ENCODE measurements around the gene ALKAL2.

DNA sequence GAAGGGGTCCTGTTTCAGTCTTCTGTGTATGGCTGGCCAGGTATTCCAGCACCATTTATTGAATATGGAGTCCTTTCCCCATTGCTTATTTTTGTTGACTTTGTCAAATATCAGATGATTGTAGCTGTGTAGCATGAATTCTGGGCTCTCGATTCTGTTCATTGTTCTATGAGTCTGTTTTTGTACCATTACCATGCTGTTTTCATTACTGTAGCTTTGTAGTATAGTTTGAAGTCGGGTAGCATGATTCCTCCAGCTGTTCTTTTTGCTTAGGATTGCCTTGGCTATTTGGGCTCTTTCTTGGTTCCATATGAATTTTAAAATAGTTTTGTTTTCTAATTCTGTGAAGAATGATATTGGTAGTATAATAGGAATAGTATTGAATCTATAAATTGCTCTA is 30.0 kb downstream of the ALKAL2 start:
- TF ChIP-seq ZFP30 (CRISPR knock-in tag; IDR thresholded peaks at IDR 0.05; ENCODE audit: borderline replicate concordance) (no peak), ZNF282 (CRISPR knock-in tag; IDR thresholded peaks at IDR 0.05) (no peak), PTBP1 (IDR thresholded peaks at IDR 0.05; ENCODE audit: low read depth, low read length) (no peak), SP2 (IDR thresholded peaks at IDR 0.05; ENCODE audit: extremely low read depth, low read depth, low read length, poor library complexity, severe bottlenecking) (no peak), POLR3A (IDR thresholded peaks at IDR 0.05; ENCODE audit: borderline replicate concordance, extremely low read depth, insufficient read depth, insufficient read length) (no peak), CEBPB (tag; IDR thresholded peaks at IDR 0.05) (no peak)
- TF ChIP-seq, protein P1, sequence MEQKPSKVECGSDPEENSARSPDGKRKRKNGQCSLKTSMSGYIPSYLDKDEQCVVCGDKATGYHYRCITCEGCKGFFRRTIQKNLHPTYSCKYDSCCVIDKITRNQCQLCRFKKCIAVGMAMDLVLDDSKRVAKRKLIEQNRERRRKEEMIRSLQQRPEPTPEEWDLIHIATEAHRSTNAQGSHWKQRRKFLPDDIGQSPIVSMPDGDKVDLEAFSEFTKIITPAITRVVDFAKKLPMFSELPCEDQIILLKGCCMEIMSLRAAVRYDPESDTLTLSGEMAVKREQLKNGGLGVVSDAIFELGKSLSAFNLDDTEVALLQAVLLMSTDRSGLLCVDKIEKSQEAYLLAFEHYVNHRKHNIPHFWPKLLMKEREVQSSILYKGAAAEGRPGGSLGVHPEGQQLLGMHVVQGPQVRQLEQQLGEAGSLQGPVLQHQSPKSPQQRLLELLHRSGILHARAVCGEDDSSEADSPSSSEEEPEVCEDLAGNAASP (IDR thresholded peaks at IDR 0.05) = no peak
- TF ChIP-seq, protein P2, sequence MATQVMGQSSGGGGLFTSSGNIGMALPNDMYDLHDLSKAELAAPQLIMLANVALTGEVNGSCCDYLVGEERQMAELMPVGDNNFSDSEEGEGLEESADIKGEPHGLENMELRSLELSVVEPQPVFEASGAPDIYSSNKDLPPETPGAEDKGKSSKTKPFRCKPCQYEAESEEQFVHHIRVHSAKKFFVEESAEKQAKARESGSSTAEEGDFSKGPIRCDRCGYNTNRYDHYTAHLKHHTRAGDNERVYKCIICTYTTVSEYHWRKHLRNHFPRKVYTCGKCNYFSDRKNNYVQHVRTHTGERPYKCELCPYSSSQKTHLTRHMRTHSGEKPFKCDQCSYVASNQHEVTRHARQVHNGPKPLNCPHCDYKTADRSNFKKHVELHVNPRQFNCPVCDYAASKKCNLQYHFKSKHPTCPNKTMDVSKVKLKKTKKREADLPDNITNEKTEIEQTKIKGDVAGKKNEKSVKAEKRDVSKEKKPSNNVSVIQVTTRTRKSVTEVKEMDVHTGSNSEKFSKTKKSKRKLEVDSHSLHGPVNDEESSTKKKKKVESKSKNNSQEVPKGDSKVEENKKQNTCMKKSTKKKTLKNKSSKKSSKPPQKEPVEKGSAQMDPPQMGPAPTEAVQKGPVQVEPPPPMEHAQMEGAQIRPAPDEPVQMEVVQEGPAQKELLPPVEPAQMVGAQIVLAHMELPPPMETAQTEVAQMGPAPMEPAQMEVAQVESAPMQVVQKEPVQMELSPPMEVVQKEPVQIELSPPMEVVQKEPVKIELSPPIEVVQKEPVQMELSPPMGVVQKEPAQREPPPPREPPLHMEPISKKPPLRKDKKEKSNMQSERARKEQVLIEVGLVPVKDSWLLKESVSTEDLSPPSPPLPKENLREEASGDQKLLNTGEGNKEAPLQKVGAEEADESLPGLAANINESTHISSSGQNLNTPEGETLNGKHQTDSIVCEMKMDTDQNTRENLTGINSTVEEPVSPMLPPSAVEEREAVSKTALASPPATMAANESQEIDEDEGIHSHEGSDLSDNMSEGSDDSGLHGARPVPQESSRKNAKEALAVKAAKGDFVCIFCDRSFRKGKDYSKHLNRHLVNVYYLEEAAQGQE (IDR thresholded peaks at IDR 0.05; ENCODE audit: borderline replicate concordance) = no peak
- TF ChIP-seq, protein P2 (CRISPR knock-in tag; IDR thresholded peaks at IDR 0.05; ENCODE audit: low read depth) = no peak
